Calu3 (cell line): ENCODE measurements around the gene ZBTB5. TPM values are rescaled to one million over a fixed set of nuclear protein-coding genes. Genes with fewer than 3 reads are reported as not detected.
"Not testable (repeated sequence)": the region's sequence is repeated elsewhere in the genome, so short reads cannot be mapped to it uniquely, and the experiment has no call there.

Source experiments
- Bru-seq: library from RNA; stranded (reverse); fragments of 400-500 nt; gene quantifications from one replicate; lab custom pipeline; 2021; lab: Mats Ljungman, UMichigan
- BruChase-seq, 2 experiments: library from RNA; stranded (reverse); fragments of 400-500 nt; gene quantifications; one replicate each; lab custom pipeline; 2021; lab: Mats Ljungman, UMichigan
- BruUV-seq: library from RNA; stranded (reverse); fragments of 400-500 nt; replicated peaks from 2 replicates; lab custom pipeline; 2021; lab: Mats Ljungman, UMichigan
- CTCF ChIA-PET: fragments of 300-600 bp; sonication (Branson Sonifier 250); formaldehyde crosslinking; loops from one replicate; lab custom pipeline; 2022; ENCODE audit warnings: antibody characterized with exemption; lab: Charles Lee
- DNase-seq: peaks from one replicate; pipeline ENCODE4 v3.0.0; 2022
- H3K27ac Mint-ChIP-seq: one replicate; pipeline ENCODE4 v1.8.0; 2022; ENCODE audit warnings: mixed read lengths; ENCODE audit not compliant: unreplicated experiment
- H3K27me3 Mint-ChIP-seq: one replicate; pipeline ENCODE4 v1.8.0; 2022; ENCODE audit warnings: mixed read lengths; ENCODE audit not compliant: unreplicated experiment
- H3K36me3 Mint-ChIP-seq: one replicate; pipeline ENCODE4 v1.8.0; 2022; ENCODE audit warnings: mild to moderate bottlenecking, moderate library complexity, mixed read lengths; ENCODE audit not compliant: insufficient read depth, unreplicated experiment
- H3K4me1 Mint-ChIP-seq: one replicate; pipeline ENCODE4 v1.8.0; 2022; ENCODE audit warnings: mild to moderate bottlenecking, low read depth, mixed read lengths; ENCODE audit not compliant: unreplicated experiment
- H3K4me3 Mint-ChIP-seq: one replicate; pipeline ENCODE4 v1.8.0; 2022; ENCODE audit warnings: mild to moderate bottlenecking, low read depth, moderate library complexity, mixed read lengths; ENCODE audit not compliant: unreplicated experiment
- H3K9me3 Mint-ChIP-seq: one replicate; pipeline ENCODE4 v1.8.0; 2022; ENCODE audit warnings: low read depth, mixed read lengths; ENCODE audit not compliant: unreplicated experiment
- CTCF ChIP-seq: fragments of 200-600 bp; IDR thresholded peaks from one replicate; pipeline ENCODE4 v1.8.0; 2022; ENCODE audit warnings: antibody characterized with exemption; ENCODE audit not compliant: unreplicated experiment
- intact Hi-C: fragments of 100-400 bp; cut with micrococcal nuclease; formaldehyde crosslinking; loops from one replicate; pipeline ENCODE4 v1.10.0; 2022; ENCODE audit not compliant: unreplicated experiment
- long read RNA-seq: library from polyadenylated mRNA; stranded (forward); transcript quantifications from one replicate; pipeline ENCODE4 v2.0.0, GENCODE V29; 2022
- total RNA-seq: library from RNA; stranded (reverse); gene quantifications from 2 replicates; pipeline ENCODE4 v1.2.3, GENCODE V29; 2022

Gene ZBTB5
- total RNA-seq (4.7 and 5.3 TPM in 2 replicates), Bru-seq, nascent RNA (percentile 68 among the genes with signal in this experiment), BruChase-seq, experiment 1, labeled RNA remaining after a 6-hour chase (percentile 43 among the genes with signal in this experiment), BruChase-seq, experiment 2, labeled RNA remaining after a 2-hour chase (percentile 52 among the genes with signal in this experiment)
- long read RNA-seq, full-length matches to known transcripts = 1 of 3 reads
- long read RNA-seq, partial matches to known transcripts = 0 of 3 reads
- long read RNA-seq, other reads (novel, unspliced or antisense) = 2 of 3 reads

- peaks cover 32% of the 10 kb centered on the region for H3K36me3 Mint-ChIP-seq
- peak; percentile 89 for DNase-seq
- intact Hi-C loops = no loop called here
- peak within 1 kb of the TSS; percentile 77 for H3K4me3 Mint-ChIP-seq
- no peaks in the 10 kb centered on the region for H3K4me1 Mint-ChIP-seq
- no peaks in the 10 kb centered on the region for H3K27me3 Mint-ChIP-seq
- TF ChIP-seq CTCF = no peak
- peak within 1 kb of the TSS; percentile 83 for H3K27ac Mint-ChIP-seq
- CTCF ChIA-PET = interaction anchor here (1.7 kb wide), 1 partner anchor 20 kb away, joined by 3 read pairs; the partner anchor contains the start of gene POLR1E
- H3K9me3 Mint-ChIP-seq = no peaks in the 10 kb centered on the region
- BruUV-seq = no TSS peak
Measured at GRCh38 chr9:37465249-37466036, at the start of gene ZBTB5. TSS of gene ZBTB5 (minus strand) at chr9:37465450. CDS start at chr9:37442551, 22,899 bp downstream.

- intact Hi-C loops = no loop called here
- TF ChIP-seq CTCF = no peak
- no peaks in the 10 kb centered on the region for H3K36me3 Mint-ChIP-seq
- H3K4me1 Mint-ChIP-seq = no peaks in the 10 kb centered on the region
- H3K27me3 Mint-ChIP-seq = no peaks in the 10 kb centered on the region
- no peak overlapping the region for H3K27ac Mint-ChIP-seq
- CTCF ChIA-PET = no interaction called here
- H3K4me3 Mint-ChIP-seq = no peak overlapping the region
- H3K9me3 Mint-ChIP-seq = no peaks in the 10 kb centered on the region
- no peak for DNase-seq
- BruUV-seq = no TSS peak
Measured at GRCh38 chr9:37514999-37515398, 49.7 kb upstream of the ZBTB5 start.

- H3K27me3 Mint-ChIP-seq, CTCF ChIA-PET, H3K4me1 Mint-ChIP-seq, BruUV-seq, H3K36me3 Mint-ChIP-seq, intact Hi-C loops, H3K4me3 Mint-ChIP-seq, H3K9me3 Mint-ChIP-seq, H3K27ac Mint-ChIP-seq, DNase-seq: not testable (repeated sequence)
Measured at GRCh38 chr9:37514415-37514814, 49.2 kb upstream of the ZBTB5 start.

GRCh38 chr9:37512437-37512836 lies 47.2 kb upstream of the ZBTB5 start:
- DNase-seq = no peak
- Mint-ChIP-seq H3K9me3 (no peaks in the 10 kb centered on the region), H3K36me3 (peaks cover 3% of the 10 kb centered on the region), H3K4me1 (no peaks in the 10 kb centered on the region), H3K27ac (no peak overlapping the region), H3K27me3 (no peaks in the 10 kb centered on the region), H3K4me3 (no peak overlapping the region)
- BruUV-seq = no TSS peak
- no peak for TF ChIP-seq CTCF
- intact Hi-C loops = no loop called here
- CTCF ChIA-PET = no interaction called here
